SK-N-SH (cell line): ENCODE measurements around the gene CCDC61.

Experiments
- CTCF ChIP-seq: fragments of 200-600 bp; sonication (generic); IDR thresholded peaks from 2 replicates; pipeline ENCODE4 v1.6.1; 2017; ENCODE audit warnings: antibody characterized with exemption, mild to moderate bottlenecking, moderate library complexity
- SMC3 ChIP-seq: IDR thresholded peaks from 2 replicates; pipeline ENCODE4 v1.6.1; 2012; ENCODE audit warnings: low read depth, low read length, improper control_type of control experiment

- TF ChIP-seq CTCF (no peak), SMC3 (no peak)
These were observed 26.3 kb downstream of the CCDC61 start for GRCh38 chr19:46021531-46022041.
